NCI-H748 (cell line): Measurements from ENCODE around the gene FBXO21.

Source experiments
- DNase-seq: peaks from one replicate; lab custom pipeline; 2025; ENCODE audit not compliant: unreplicated experiment; lab: John Stamatoyannopoulos, UW

The FBXO21 gene

DNA sequence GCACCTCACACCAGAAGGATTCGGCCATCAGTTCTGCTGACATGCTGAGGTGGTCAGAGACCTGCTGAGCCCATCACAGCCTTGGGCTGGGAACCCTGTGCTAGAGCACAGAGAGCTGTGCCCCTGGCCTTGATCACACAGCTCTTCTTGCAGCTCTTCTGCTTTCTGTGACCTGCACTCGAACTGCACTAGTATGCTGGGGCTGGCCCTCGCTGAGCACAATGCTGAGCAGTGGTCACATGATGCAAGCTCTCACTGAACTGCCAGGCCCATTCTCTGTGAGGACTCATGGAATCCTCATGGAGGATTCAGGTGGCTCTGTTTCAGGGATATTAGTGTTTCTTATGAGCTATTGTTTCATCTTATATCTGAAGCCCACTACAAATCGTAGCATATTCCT is 22.5 kb downstream of the FBXO21 start:
- no peak for DNase-seq

DNA sequence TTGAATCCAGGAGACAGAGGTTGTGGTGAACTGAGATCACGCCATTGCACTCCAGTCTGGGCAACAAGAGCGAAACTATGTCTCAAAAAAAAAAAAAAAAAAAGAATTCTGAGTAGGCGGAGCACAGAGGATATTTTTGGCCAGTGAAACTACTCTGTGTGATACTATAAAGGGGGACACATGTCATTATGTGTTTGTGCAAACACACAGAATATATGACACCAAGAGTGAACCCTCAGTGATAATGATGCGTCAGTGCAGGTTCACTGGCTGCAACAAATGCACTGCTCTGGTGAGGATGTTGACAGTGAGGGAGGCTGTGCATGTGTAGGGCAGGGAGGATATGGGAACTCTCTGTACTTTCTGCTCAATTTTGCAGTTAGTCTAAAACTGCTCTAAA is 24.2 kb downstream of the FBXO21 start:
- no peak for DNase-seq

GRCh38 chr12:117165342-117165741 is 24.9 kb downstream of the FBXO21 start:
- no peak for DNase-seq

- no peak for DNase-seq
Observed at GRCh38 chr12:117162633-117163032, 27.6 kb downstream of the FBXO21 start.

DNA sequence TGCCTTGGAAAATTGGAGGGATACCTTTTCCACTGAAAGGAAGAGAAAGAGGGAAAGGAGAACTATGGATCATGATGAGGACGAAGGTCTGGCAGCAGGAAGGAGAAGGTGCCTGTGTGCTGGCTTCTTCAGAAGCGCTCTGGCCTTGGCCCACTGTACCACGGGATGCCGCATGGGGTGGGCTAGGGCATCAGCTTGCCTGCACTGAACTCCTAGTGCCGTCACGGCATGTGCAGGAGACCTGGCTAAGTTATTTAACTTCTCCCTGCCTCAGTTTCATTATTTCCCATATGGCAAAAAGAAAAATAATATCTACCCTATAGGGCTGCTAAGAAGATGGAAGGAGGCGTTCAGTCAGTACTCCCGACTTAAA is 28.1 kb downstream of the FBXO21 start:
- DNase-seq: no peak

DNA sequence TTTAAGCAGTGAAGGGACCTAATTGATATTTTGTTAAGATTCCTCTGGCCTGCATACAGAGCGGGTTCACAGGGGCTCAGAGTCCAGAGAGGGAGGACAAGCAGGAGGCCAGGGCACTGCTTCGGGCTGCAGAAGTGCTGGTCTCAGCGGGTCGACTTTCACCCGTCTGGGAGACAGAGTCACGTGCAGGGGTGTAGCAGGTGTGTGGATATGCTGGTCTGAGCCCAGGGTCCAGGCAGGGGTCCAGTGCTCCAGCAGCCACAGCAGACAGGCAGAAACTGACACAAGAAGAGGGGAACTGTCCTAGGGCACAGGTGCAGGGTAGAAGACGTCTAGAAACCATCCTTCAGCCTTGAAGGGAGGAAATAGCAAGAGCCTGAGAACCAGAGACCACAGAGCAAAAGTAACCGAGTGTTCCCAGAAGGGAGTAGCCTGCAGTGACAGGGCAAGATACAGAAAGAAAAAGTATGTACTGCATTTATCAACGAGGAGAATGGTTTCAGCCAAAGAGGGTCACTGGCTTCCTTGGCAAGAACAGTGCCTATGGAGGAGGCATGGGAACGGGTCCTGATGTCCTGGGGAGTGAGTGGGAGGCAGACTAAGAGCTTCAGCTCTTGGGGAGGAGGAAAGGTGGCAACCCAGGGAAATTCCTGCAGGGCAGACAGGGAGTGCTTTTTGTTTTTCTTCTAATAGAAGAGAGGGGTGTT is 28.7 kb downstream of the FBXO21 start:
- no peak for DNase-seq

- DNase-seq: no peak
Observed at GRCh38 chr12:117159674-117160073, 30.6 kb downstream of the FBXO21 start.

- DNase-seq: no peak
Observed at GRCh38 chr12:117158911-117159553, 31.2 kb downstream of the FBXO21 start.

DNA sequence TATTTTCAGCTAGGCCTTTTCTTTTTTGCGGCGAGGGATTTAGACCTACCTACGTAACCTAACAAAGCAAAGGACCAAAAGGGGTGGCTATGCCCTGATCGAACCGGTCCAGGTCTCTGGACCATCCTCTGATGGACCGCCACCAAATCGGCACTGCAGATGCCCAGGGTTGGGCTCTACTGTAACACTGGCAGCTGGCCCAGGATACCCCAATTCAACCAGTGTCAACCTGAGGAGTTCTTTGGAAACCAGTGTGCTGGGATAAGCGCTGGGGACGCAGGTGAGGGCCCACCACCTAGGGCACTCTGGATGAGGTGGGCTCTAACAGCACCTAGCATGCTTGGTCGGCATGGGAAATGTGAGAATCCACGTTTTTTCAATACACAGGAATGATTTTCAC is 32.2 kb downstream of the FBXO21 start:
- DNase-seq: no peak

DNA sequence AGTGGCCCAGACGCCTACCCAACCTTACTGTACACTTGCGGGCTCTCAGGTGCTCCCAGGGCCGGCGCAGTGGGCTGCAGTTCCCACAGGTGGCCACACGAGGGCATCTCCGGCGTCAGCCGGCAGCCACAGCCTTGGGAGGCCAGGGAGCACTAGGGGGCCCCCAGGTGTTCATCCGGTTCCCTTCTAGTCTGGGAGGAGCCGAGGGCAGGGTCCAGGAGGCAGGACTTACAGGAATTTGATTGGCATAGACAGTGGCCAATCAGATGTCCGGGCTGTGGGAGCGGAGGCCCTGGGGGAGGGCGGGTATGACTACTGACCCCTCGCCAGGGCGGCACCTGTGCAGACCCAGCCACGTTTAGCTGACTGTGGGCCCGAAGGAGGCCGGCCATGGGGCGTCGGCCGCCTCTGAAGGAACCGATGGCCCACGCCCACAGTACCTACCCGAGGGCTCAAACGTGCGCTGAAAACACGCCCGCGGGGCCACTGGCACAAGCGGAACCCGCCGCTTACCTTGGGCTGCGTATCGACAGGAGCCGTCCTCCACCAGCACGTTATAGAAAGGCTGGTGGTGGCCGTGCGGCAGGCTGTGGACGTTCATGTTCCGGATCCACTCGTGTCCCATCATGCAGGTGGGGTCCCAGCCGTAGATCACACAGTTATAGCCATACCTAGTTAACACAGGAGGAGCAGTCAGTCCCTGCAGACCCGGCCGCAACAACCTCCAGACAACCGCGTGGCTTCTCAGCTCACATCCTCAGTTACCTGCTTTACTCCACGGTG is 34.8 kb downstream of the FBXO21 start:
- DNase-seq: peak; percentile 63

- DNase-seq: no peak
Observed at GRCh38 chr12:117152793-117153775, 37.2 kb downstream of the FBXO21 start.

DNA sequence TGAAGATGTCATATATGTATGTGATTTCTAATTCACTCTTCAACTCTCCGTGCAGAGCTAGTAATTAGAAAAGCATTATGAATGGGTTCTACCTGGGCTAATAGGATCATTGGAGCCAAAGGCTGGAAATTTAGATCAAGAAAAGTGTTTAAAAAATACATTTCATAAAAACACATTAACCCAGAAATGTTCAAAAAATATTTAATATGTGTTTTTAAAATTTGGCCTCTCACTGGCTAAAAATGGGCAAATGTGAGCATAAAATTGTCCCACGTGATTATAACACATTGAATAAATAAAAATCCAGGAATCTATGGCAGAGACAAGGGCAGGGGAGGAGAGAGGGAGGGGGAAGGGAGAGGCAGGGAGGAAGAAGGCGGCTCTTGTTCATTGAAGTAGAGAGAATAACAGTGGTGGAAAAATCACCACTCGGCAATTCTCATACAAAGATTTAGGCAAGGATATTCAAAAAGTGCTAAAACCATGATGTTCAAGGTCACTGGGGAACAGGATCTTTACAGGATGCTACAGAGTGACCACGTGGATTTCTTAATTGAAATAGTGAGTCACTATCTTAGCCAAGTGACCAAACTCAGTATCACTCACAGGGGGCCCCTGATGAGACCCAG is 38.8 kb downstream of the FBXO21 start:
- DNase-seq: no peak

DNA sequence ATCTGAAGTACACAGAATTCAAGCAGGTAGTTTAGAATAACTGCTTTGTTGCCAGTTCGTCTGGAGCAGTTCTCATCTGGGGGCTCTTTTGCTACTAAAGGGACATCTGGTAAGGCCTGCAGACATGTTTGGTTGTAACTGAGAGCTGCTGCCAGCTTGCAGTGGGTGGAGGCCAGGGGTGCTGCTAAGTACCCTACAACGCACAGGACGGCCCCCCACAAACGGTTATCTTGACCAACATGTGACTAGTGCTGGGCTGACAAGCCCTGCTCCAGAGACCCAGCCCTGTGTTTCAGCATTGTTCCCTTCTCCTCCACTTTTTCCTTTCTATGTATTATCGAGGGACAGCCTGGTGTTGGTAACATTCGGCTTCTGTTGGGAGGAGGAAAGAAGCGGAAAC is 40.8 kb downstream of the FBXO21 start:
- DNase-seq: no peak

- DNase-seq: no peak
Observed at GRCh38 chr12:117148642-117149041, 41.6 kb downstream of the FBXO21 start.

- no peak for DNase-seq
Observed at GRCh38 chr12:117147639-117148038, 42.6 kb downstream of the FBXO21 start.

DNA sequence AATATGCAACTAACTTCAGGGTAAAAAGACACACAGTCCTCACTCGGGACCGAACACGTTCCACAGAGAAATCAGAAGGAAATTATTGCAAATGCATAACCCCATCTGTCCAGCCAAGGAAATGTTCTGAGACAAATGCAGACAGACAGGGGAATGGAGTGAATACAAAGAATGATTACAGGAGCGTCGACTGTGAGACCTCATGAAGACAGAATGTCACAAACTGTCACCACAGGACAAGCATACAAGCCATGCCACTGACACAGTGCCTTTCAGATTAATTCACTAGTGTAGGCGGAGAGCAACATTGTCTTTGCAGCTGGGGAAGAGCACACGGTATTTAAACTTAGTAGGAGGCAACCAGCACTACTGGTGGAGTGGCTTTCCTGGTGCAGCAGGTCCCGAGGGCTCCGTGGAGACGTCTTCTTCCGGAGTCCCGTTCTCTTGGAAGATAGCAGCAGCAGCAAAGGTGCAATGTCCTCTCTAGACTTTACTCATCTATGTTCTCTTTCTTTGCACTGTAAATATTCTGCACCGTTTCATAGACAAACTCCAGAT is 44.6 kb downstream of the FBXO21 start:
- no peak for DNase-seq

DNA sequence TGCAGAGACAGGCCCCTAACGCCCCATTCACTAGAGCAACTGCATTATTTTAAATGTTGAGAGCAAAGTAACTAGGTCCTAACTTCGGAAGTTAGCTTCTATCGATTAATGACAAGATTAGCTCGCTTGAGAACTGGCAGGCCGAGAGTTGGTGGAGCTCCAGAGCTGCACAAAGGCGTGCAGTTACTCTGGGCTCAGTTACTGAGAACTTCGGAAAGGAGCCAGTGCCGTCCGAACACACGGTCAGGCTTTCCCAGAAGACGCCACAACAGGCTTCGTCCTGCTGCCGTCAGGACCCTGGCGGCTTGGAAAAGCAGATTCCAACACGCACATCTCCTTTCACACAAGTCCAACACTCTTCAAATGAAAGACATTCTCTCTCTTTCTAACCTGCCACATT is 45.7 kb downstream of the FBXO21 start:
- DNase-seq: no peak

GRCh38 chr12:117143008-117143532 is 47.2 kb downstream of the FBXO21 start:
- DNase-seq: peak; percentile 99

DNA sequence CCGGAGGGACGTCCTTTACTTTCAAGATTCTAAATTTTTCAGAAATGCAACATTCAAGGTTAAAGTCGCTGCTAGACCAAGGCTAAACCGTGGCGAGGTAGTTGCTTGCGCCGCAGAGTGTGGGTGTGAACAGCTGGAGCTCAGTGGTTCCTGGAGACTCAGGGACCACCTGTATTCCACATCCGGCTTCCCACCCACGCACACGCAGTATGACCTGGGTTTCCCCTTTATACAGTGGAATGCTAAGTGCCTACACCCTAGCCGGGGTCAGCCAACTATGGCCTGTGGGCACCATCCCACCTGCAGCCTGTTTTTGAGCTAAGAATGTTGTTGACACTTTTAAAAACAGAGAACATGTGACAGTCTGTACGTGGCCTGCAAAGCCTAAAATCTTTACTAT is 48.2 kb downstream of the FBXO21 start:
- DNase-seq: no peak
